Suprapubic skin (tissue), 3 donors: ENCODE measurements around the gene NUP107.

Experiments used
- POLR2A ChIP-seq, 2 donors: fragments of 450-650 bp; IDR thresholded peaks; one replicate each; pipeline ENCODE4 v1.6.1; 2017; ENCODE audit warnings: antibody characterized with exemption in 2 of 2, mild to moderate bottlenecking in 2 of 2, moderate library complexity in 2 of 2
- TF ChIP-seq, protein P1 (sequence below), 2 donors: fragments of 200-600 bp in 1 of 2; fragments of 450-650 bp in 1 of 2; sonication (generic) in 1 of 2; IDR thresholded peaks; one replicate each; pipeline ENCODE4 v1.5.1; 2016 to 2019; ENCODE audit warnings: antibody characterized with exemption in 2 of 2, mild to moderate bottlenecking in 1 of 2, moderate library complexity in 1 of 2

DNA sequence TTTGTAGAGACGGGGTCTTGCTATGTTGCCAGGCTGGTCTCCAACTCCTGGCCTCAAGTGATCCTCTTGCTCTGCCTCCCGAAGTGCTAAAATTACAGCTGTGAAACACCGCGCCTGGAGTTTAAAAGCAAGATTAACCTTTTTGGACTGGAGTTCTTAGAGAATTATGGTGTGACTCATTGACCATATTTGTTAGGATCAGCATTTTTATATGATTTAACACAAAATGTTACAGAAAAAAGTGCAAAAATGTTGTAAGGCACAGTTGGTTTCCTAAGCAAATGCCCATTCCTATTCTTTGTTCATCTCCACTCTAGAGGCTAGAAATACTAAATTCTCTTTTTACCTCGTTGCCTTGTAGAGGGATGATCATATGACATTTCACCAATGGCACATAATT lies 86.8 kb downstream of the NUP107 start:
- TF ChIP-seq, protein P1, sequence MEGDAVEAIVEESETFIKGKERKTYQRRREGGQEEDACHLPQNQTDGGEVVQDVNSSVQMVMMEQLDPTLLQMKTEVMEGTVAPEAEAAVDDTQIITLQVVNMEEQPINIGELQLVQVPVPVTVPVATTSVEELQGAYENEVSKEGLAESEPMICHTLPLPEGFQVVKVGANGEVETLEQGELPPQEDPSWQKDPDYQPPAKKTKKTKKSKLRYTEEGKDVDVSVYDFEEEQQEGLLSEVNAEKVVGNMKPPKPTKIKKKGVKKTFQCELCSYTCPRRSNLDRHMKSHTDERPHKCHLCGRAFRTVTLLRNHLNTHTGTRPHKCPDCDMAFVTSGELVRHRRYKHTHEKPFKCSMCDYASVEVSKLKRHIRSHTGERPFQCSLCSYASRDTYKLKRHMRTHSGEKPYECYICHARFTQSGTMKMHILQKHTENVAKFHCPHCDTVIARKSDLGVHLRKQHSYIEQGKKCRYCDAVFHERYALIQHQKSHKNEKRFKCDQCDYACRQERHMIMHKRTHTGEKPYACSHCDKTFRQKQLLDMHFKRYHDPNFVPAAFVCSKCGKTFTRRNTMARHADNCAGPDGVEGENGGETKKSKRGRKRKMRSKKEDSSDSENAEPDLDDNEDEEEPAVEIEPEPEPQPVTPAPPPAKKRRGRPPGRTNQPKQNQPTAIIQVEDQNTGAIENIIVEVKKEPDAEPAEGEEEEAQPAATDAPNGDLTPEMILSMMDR (IDR thresholded peaks at IDR 0.05): no peak
- no peak for TF ChIP-seq POLR2A (IDR thresholded peaks at IDR 0.05)
